Esophagus muscularis mucosa (tissue), 4 donors: ENCODE measurements around the gene BSND.

ENCODE experiments used
- EP300 ChIP-seq: sonication (generic); formaldehyde crosslinking; IDR thresholded peaks from one replicate; pipeline ENCODE4 v1.6.1; 2017; ENCODE audit warnings: antibody characterized with exemption
- POLR2A ChIP-seq: fragments of 450-650 bp; IDR thresholded peaks from one replicate; pipeline ENCODE4 v1.6.1; 2017; ENCODE audit warnings: antibody characterized with exemption, moderate library complexity, mild to moderate bottlenecking, low read depth
- POLR2AphosphoS5 ChIP-seq, 2 donors: sonication (generic); formaldehyde crosslinking; IDR thresholded peaks; one replicate each; pipeline ENCODE4 v1.6.1; 2017; ENCODE audit warnings: antibody characterized with exemption in 2 of 2
- TF ChIP-seq, protein P1 (sequence below), 3 experiments: fragments of 200-600 bp in 2 of 3; fragments of 450-650 bp in 1 of 3; sonication (generic) in 2 of 3; IDR thresholded peaks; one replicate each; pipeline ENCODE4 v1.5.1; 2017 to 2019; ENCODE audit warnings: antibody characterized with exemption in 3 of 3, mild to moderate bottlenecking in 2 of 3, moderate library complexity in 1 of 3

DNA sequence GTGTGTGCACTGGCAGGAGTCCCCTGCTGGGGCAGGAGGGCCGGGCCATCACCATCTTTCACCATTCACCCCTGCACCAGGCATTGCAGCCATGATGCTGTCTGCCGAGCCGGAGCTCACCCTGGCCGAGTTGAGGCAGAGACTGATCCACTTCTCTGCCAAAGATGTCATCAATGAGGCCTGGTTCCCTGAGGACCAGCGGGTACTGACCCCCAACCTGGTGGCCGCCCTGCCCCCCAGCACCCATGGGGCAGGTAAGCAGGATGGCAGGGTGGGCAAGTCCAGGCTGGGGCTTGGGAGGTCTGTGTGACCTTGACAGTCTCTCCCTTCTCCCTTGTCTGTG lies 59.2 kb downstream of the BSND start:
- TF ChIP-seq, protein P1, sequence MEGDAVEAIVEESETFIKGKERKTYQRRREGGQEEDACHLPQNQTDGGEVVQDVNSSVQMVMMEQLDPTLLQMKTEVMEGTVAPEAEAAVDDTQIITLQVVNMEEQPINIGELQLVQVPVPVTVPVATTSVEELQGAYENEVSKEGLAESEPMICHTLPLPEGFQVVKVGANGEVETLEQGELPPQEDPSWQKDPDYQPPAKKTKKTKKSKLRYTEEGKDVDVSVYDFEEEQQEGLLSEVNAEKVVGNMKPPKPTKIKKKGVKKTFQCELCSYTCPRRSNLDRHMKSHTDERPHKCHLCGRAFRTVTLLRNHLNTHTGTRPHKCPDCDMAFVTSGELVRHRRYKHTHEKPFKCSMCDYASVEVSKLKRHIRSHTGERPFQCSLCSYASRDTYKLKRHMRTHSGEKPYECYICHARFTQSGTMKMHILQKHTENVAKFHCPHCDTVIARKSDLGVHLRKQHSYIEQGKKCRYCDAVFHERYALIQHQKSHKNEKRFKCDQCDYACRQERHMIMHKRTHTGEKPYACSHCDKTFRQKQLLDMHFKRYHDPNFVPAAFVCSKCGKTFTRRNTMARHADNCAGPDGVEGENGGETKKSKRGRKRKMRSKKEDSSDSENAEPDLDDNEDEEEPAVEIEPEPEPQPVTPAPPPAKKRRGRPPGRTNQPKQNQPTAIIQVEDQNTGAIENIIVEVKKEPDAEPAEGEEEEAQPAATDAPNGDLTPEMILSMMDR (IDR thresholded peaks at IDR 0.05) = no peak
- no peak for TF ChIP-seq EP300
- TF ChIP-seq POLR2AphosphoS5 (IDR thresholded peaks at IDR 0.05) = no peak
- no peak for TF ChIP-seq POLR2A
